Mesendoderm (in vitro differentiated cells): ENCODE results near the gene SH3BGR.

Experiments
- DNase-seq: peaks from one replicate; pipeline ENCODE4 v3.0.0; 2013
- H2AK5ac ChIP-seq: 2 replicates; pipeline ENCODE4 v1.6.1; 2013; ENCODE audit warnings: low read length, inconsistent platforms
- H2BK120ac ChIP-seq: 2 replicates; pipeline ENCODE4 v1.6.1; 2013; ENCODE audit warnings: low read depth, mild to moderate bottlenecking, low read length, moderate library complexity, mixed read lengths
- H2BK15ac ChIP-seq: replicated peaks from 2 replicates; pipeline ENCODE4 v1.6.1; 2013; ENCODE audit warnings: low read depth, mild to moderate bottlenecking, moderate library complexity
- H2BK5ac ChIP-seq: 2 replicates; pipeline ENCODE4 v1.6.1; 2013; ENCODE audit warnings: low read length, inconsistent platforms
- H3K18ac ChIP-seq: 2 replicates; pipeline ENCODE4 v1.6.1; 2013; ENCODE audit warnings: mild to moderate bottlenecking, low read length, mixed read lengths
- H3K23ac ChIP-seq: one replicate; pipeline ENCODE4 v1.6.1; 2013; ENCODE audit warnings: low read length
- H3K27ac ChIP-seq: 2 replicates; pipeline ENCODE4 v1.5.1; 2013; ENCODE audit warnings: low read depth, mild to moderate bottlenecking, inconsistent platforms, low read length, moderate library complexity
- H3K27me3 ChIP-seq: 2 replicates; pipeline ENCODE4 v1.6.1; 2013; ENCODE audit warnings: low read length, control low read depth, mild to moderate bottlenecking, inconsistent platforms; ENCODE audit not compliant: insufficient read depth, poor library complexity
- H3K36me3 ChIP-seq: 2 replicates; pipeline ENCODE4 v1.6.1; 2013; ENCODE audit warnings: low read length, inconsistent platforms; ENCODE audit not compliant: control insufficient read depth, insufficient read depth
- H3K4ac ChIP-seq: one replicate; pipeline ENCODE4 v1.6.1; 2013; ENCODE audit warnings: low read depth, mild to moderate bottlenecking, low read length, moderate library complexity
- H3K4me1 ChIP-seq: 2 replicates; pipeline ENCODE4 v1.6.1; 2013; ENCODE audit warnings: low read depth, low read length, inconsistent platforms; ENCODE audit not compliant: control insufficient read depth
- H3K4me2 ChIP-seq: 2 replicates; pipeline ENCODE4 v1.6.1; 2013; ENCODE audit warnings: low read length
- H3K4me3 ChIP-seq: 2 replicates; pipeline ENCODE4 v1.5.1; 2013; ENCODE audit warnings: mild to moderate bottlenecking, low read length
- H3K56ac ChIP-seq: one replicate; pipeline ENCODE4 v1.6.1; 2013; ENCODE audit warnings: low read length
- H3K79me1 ChIP-seq: 2 replicates; pipeline ENCODE4 v1.6.1; 2013; ENCODE audit warnings: low read length, inconsistent platforms
- H3K79me2 ChIP-seq: 2 replicates; pipeline ENCODE4 v1.6.1; 2013; ENCODE audit warnings: mild to moderate bottlenecking, low read length; ENCODE audit not compliant: control insufficient read depth, insufficient read depth
- H3K9ac ChIP-seq: 2 replicates; pipeline ENCODE4 v1.6.1; 2013; ENCODE audit warnings: low read length, inconsistent platforms
- H4K5ac ChIP-seq: one replicate; pipeline ENCODE4 v1.6.1; 2013; ENCODE audit warnings: low read length
- H4K8ac ChIP-seq: one replicate; pipeline ENCODE4 v1.6.1; 2013; ENCODE audit warnings: low read depth, mild to moderate bottlenecking, control low read depth, low read length, moderate library complexity
- WGBS: extraction: QIAGEN DNeasy Blood & Tissue Kit; methylation state at CpG from one replicate; pipeline ENCODE4 v1.1.7; 2013; ENCODE audit warnings: low lambda C conversion rate, missing lambda C conversion rate; ENCODE audit not compliant: insufficient coverage; ENCODE audit errors: extremely low coverage; 5-methylcytosine and 5-hydroxymethylcytosine counted together

The SH3BGR gene

GRCh38 chr21:39479164-39479813 is 27.5 kb downstream of the SH3BGR start:
- H3K79me1 ChIP-seq, result no peaks in the 10 kb centered on the region
- H2BK5ac ChIP-seq, result no peak overlapping the region
- WGBS, result no CpG with 5 or more reads among the region's 4 CpGs
- H2BK15ac ChIP-seq, result no peak overlapping the region
- no peaks in the 10 kb centered on the region for H3K79me2 ChIP-seq
- H3K23ac ChIP-seq, result no peak overlapping the region
- no peaks in the 10 kb centered on the region for H3K27me3 ChIP-seq
- no peaks in the 10 kb centered on the region for H3K36me3 ChIP-seq
- no peak overlapping the region for H2AK5ac ChIP-seq
- H3K4me2 ChIP-seq, result no peak overlapping the region
- no peak for DNase-seq
- H3K4me1 ChIP-seq, result no peaks in the 10 kb centered on the region
- no peak overlapping the region for H3K56ac ChIP-seq
- no peak overlapping the region for H4K8ac ChIP-seq
- H3K4ac ChIP-seq, result no peak overlapping the region
- no peak overlapping the region for H4K5ac ChIP-seq
- no peak overlapping the region for H3K4me3 ChIP-seq
- H2BK120ac ChIP-seq, result no peak overlapping the region
- H3K9ac ChIP-seq, result no peak overlapping the region
- no peak overlapping the region for H3K18ac ChIP-seq
- H3K27ac ChIP-seq, result no peak overlapping the region

DNA sequence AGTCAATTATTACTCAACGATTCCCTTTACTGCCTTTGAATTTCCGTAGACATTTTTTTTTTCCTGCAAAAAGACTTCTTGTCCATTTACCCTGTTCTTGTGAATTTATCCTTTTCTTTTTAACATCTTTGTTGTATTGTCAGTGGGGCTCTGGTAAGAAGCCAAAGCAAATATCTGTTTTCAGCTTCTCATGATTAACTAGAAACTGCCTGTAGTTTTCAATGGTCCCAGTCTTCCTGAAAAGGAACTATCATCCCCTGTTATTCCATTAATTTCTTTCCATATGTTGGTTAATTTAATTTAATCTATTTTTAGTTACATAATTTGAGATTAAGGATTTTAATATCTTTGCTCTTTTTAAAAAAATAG is 28.0 kb downstream of the SH3BGR start:
- no peaks in the 10 kb centered on the region for H3K36me3 ChIP-seq
- H3K23ac ChIP-seq, result no peak overlapping the region
- H3K79me2 ChIP-seq, result no peaks in the 10 kb centered on the region
- no peak overlapping the region for H3K4me2 ChIP-seq
- no peaks in the 10 kb centered on the region for H3K79me1 ChIP-seq
- H3K4ac ChIP-seq, result no peak overlapping the region
- no peak overlapping the region for H2BK5ac ChIP-seq
- H2BK120ac ChIP-seq, result no peak overlapping the region
- DNase-seq, result no peak
- H3K56ac ChIP-seq, result no peak overlapping the region
- WGBS, result no CpG with 5 or more reads among the region's 2 CpGs
- H2AK5ac ChIP-seq, result no peak overlapping the region
- no peaks in the 10 kb centered on the region for H3K4me1 ChIP-seq
- H4K5ac ChIP-seq, result no peak overlapping the region
- H3K27me3 ChIP-seq, result no peaks in the 10 kb centered on the region
- no peak overlapping the region for H3K4me3 ChIP-seq
- H2BK15ac ChIP-seq, result no peak overlapping the region
- H3K27ac ChIP-seq, result no peak overlapping the region
- no peak overlapping the region for H3K9ac ChIP-seq
- H3K18ac ChIP-seq, result no peak overlapping the region
- H4K8ac ChIP-seq, result no peak overlapping the region

GRCh38 chr21:39480271-39480670 is 28.5 kb downstream of the SH3BGR start:
- no peak overlapping the region for H3K27ac ChIP-seq
- H3K27me3 ChIP-seq, result no peaks in the 10 kb centered on the region
- no peak overlapping the region for H3K18ac ChIP-seq
- H3K4me1 ChIP-seq, result no peaks in the 10 kb centered on the region
- H3K4me3 ChIP-seq, result no peak overlapping the region
- no peak overlapping the region for H2BK5ac ChIP-seq
- no peak overlapping the region for H4K8ac ChIP-seq
- H3K9ac ChIP-seq, result no peak overlapping the region
- no CpG with 5 or more reads among the region's 4 CpGs for WGBS
- H3K79me2 ChIP-seq, result no peaks in the 10 kb centered on the region
- no peak overlapping the region for H3K23ac ChIP-seq
- no peaks in the 10 kb centered on the region for H3K36me3 ChIP-seq
- H3K56ac ChIP-seq, result no peak overlapping the region
- H2BK15ac ChIP-seq, result no peak overlapping the region
- no peak overlapping the region for H2BK120ac ChIP-seq
- no peak overlapping the region for H4K5ac ChIP-seq
- no peak for DNase-seq
- H3K79me1 ChIP-seq, result no peaks in the 10 kb centered on the region
- no peak overlapping the region for H2AK5ac ChIP-seq
- no peak overlapping the region for H3K4me2 ChIP-seq
- no peak overlapping the region for H3K4ac ChIP-seq

DNA sequence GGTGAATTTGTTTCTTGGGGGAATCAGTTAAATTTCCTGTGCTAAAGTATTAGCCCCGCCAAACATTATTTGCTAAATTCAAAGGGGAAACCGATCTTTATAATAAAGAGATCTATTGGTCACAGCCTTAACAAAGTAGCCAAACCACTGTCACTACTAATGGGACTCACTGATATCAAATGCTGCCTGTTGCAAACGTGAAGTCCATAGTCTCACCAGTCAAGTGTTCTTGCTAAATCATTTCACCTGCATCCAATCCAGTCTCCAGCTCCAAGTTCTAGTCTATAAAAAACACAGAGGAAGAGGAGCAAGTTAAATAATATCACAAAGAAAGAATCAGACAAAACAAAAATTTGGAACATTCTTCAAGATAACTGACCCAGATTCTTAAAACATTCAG is 30.1 kb downstream of the SH3BGR start:
- no peaks in the 10 kb centered on the region for H3K27me3 ChIP-seq
- no peaks in the 10 kb centered on the region for H3K79me1 ChIP-seq
- no peak overlapping the region for H2BK120ac ChIP-seq
- no peak overlapping the region for H3K18ac ChIP-seq
- no peak overlapping the region for H3K4ac ChIP-seq
- no peaks in the 10 kb centered on the region for H3K79me2 ChIP-seq
- no peak overlapping the region for H4K5ac ChIP-seq
- WGBS, result no CpG with 5 or more reads among the region's 3 CpGs
- H2BK15ac ChIP-seq, result no peak overlapping the region
- no peak overlapping the region for H3K56ac ChIP-seq
- H3K36me3 ChIP-seq, result no peaks in the 10 kb centered on the region
- no peak overlapping the region for H3K23ac ChIP-seq
- H3K4me1 ChIP-seq, result no peaks in the 10 kb centered on the region
- no peak overlapping the region for H2BK5ac ChIP-seq
- no peak overlapping the region for H3K4me2 ChIP-seq
- no peak for DNase-seq
- no peak overlapping the region for H3K27ac ChIP-seq
- no peak overlapping the region for H3K4me3 ChIP-seq
- H3K9ac ChIP-seq, result no peak overlapping the region
- H2AK5ac ChIP-seq, result no peak overlapping the region
- H4K8ac ChIP-seq, result no peak overlapping the region

GRCh38 chr21:39483917-39484316 is 32.1 kb downstream of the SH3BGR start:
- Histone ChIP-seq H3K18ac (no peak overlapping the region), H2BK15ac (no peak overlapping the region), H3K36me3 (no peaks in the 10 kb centered on the region), H3K9ac (no peak overlapping the region), H3K4ac (no peak overlapping the region), H3K4me2 (no peak overlapping the region), H3K56ac (no peak overlapping the region), H2AK5ac (no peak overlapping the region), H3K27me3 (no peaks in the 10 kb centered on the region), H4K8ac (no peak overlapping the region), H3K23ac (no peak overlapping the region), H3K4me1 (no peaks in the 10 kb centered on the region), H3K4me3 (no peak overlapping the region), H2BK120ac (no peak overlapping the region), H3K27ac (no peak overlapping the region), H3K79me2 (no peaks in the 10 kb centered on the region), H2BK5ac (no peak overlapping the region), H4K5ac (no peak overlapping the region), H3K79me1 (no peaks in the 10 kb centered on the region)
- no peak for DNase-seq
- WGBS, result no CpG with 5 or more reads among the region's 1 CpG

- Histone ChIP-seq H3K27me3 (no peaks in the 10 kb centered on the region), H3K4me1 (no peaks in the 10 kb centered on the region), H3K4me3 (no peak overlapping the region), H4K5ac (no peak overlapping the region), H4K8ac (no peak overlapping the region), H3K79me1 (no peaks in the 10 kb centered on the region), H3K9ac (no peak overlapping the region), H2BK120ac (no peak overlapping the region), H3K79me2 (no peaks in the 10 kb centered on the region), H3K23ac (no peak overlapping the region), H3K18ac (no peak overlapping the region), H3K27ac (no peak overlapping the region), H2AK5ac (no peak overlapping the region), H3K36me3 (no peaks in the 10 kb centered on the region), H3K56ac (no peak overlapping the region), H3K4me2 (no peak overlapping the region), H2BK15ac (no peak overlapping the region), H3K4ac (no peak overlapping the region), H2BK5ac (no peak overlapping the region)
- no CpG with 5 or more reads among the region's 6 CpGs for WGBS
- no peak for DNase-seq
These were observed 33.0 kb downstream of the SH3BGR start for GRCh38 chr21:39484711-39485276.
